NCI-H82 (cell line): ENCODE data around the gene LBP.
"Not testable (repeated sequence)": the region's sequence is repeated elsewhere in the genome, so short reads cannot be mapped to it uniquely, and the experiment has no call there.

Experiments used
- DNase-seq: peaks from one replicate; lab custom pipeline; 2025; lab: John Stamatoyannopoulos, UW

Gene LBP

GRCh38 chr20:38320221-38320620 is 26.1 kb upstream of the LBP start:
- DNase-seq = no peak

GRCh38 chr20:38321959-38322598 is 24.2 kb upstream of the LBP start:
- DNase-seq = peak; percentile 87

- DNase-seq = no peak
These were observed 22.1 kb upstream of the LBP start for GRCh38 chr20:38324159-38324558.

- DNase-seq = peak; percentile 25
These were observed 21.1 kb upstream of the LBP start for GRCh38 chr20:38325167-38325566.

GRCh38 chr20:38325905-38326304 is 20.4 kb upstream of the LBP start:
- peak; percentile 83 for DNase-seq

- no peak for DNase-seq
These were observed 20.0 kb upstream of the LBP start for GRCh38 chr20:38326309-38326708.

GRCh38 chr20:38330638-38331037 is 15.6 kb upstream of the LBP start:
- no peak for DNase-seq

GRCh38 chr20:38331245-38331644 is 15.0 kb upstream of the LBP start:
- no peak for DNase-seq

GRCh38 chr20:38331814-38332213 is 14.5 kb upstream of the LBP start:
- no peak for DNase-seq

GRCh38 chr20:38334016-38334415 is 12.3 kb upstream of the LBP start:
- DNase-seq = no peak

- DNase-seq = no peak
These were observed 9.6 kb upstream of the LBP start for GRCh38 chr20:38336726-38337125.

GRCh38 chr20:38337561-38338140 is 8.6 kb upstream of the LBP start:
- peak; percentile 77 for DNase-seq

GRCh38 chr20:38338849-38339520 is 7.3 kb upstream of the LBP start:
- peak; percentile 95 for DNase-seq

- not testable (repeated sequence) for DNase-seq
These were observed 6.8 kb upstream of the LBP start for GRCh38 chr20:38339521-38339896.

GRCh38 chr20:38339997-38340396 is 6.3 kb upstream of the LBP start:
- DNase-seq = no peak

GRCh38 chr20:38340693-38341092 is 5.6 kb upstream of the LBP start:
- DNase-seq = no peak

GRCh38 chr20:38342216-38342615 is 4.1 kb upstream of the LBP start:
- DNase-seq = peak; percentile 41

- DNase-seq = no peak
These were observed 3.5 kb upstream of the LBP start for GRCh38 chr20:38342713-38343310.

GRCh38 chr20:38343311-38344106 is 2.8 kb upstream of the LBP start:
- DNase-seq = no peak

GRCh38 chr20:38344107-38344701 is 2.1 kb upstream of the LBP start:
- DNase-seq = no peak

GRCh38 chr20:38345643-38346042 is 639 bp upstream of the LBP start:
- no peak for DNase-seq

GRCh38 chr20:38346741-38347140 is 459 bp downstream of the LBP start:
- no peak for DNase-seq
